HG03565 (cell line): ENCODE results near the gene TMEM120B.
"Not testable (repeated sequence)": the region's sequence is repeated elsewhere in the genome, so short reads cannot be mapped to it uniquely, and the experiment has no call there.

Experiments
- ATAC-seq: cut with Tn5 transposase; IDR thresholded peaks from one replicate; pipeline ENCODE4 v1.9.1; 2021; ENCODE audit warnings: mild to moderate bottlenecking, moderate library complexity; ENCODE audit not compliant: unreplicated experiment

TMEM120B gene

DNA sequence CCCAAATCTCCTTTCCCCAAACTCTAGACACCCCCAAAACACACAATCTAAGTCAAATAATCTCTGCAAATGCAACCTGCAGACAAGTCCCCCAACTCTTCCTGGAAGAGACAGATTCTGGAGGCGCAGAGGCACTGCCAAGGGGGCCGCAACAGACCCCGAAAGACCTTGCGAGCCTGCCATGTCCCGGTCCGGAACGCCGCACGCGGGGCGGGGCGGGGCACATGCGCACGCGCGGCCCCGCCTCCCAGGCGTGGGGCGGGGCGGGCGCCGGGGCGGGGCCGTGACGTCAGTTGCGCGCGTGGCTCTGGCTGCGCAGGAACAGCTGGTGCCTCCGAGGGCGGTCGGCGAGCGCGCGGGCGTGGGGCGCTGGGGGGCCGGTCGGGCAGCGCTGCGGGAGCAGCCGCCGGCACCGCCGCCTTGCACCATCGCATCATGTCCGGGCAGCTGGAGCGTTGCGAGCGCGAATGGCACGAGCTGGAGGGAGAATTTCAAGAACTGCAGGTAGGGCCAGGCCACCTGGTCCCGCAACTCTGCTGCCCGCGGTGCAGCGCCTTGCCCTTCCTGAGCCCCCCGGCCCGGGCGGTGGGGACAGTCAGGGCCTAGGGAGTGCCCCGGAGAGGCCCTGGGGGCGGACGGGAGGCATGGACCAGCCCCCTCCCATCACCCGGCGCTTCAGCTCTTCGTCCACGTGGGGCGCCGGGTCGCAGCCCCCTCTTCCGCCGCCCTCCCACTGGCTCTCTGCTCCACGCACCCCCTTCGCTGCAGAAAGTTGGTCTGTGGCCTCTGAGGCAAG, at the start of gene TMEM120B:
TSS of gene TMEM120B (plus strand) at position 292 of the 796 bp plus-strand sequence. CDS start at position 436, 144 bp downstream.
- ATAC-seq, result peak; percentile 69

DNA sequence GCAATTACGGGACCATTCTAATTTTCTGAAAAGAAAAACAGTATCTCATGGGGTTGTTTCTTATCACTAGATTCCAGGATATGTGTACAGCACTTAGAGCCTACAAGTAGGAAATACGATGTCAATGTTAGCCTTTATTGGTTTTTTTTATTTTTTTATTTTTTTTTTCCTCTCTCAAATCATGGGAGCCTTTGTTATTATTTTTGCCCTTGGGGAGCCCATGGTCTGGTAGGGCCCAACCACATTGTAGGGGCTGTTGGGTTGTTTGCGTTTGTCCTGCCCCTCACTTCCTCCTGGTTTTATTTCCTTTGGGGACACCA, 49.0 kb upstream of the TMEM120B start:
- ATAC-seq, result no peak

DNA sequence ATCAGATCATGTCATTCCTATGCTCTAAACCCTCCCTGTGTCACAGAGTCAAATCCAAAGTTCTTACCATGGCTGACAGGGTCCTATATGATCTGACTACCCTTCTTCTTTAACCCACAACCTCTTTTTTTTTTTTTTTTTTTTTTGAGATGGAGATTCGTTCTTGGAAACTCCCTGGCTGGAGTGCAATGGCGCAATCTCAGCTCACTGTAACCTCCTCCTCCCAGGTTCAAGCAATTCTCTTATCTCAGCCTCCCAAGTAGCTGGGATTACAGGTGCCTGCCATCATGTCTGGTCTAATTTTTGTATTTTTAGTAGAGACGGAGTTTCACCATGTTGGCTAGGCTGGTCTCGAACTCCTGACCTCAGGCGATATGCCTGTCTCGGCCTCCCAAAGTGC, 45.7 kb upstream of the TMEM120B start:
- not testable (repeated sequence) for ATAC-seq

DNA sequence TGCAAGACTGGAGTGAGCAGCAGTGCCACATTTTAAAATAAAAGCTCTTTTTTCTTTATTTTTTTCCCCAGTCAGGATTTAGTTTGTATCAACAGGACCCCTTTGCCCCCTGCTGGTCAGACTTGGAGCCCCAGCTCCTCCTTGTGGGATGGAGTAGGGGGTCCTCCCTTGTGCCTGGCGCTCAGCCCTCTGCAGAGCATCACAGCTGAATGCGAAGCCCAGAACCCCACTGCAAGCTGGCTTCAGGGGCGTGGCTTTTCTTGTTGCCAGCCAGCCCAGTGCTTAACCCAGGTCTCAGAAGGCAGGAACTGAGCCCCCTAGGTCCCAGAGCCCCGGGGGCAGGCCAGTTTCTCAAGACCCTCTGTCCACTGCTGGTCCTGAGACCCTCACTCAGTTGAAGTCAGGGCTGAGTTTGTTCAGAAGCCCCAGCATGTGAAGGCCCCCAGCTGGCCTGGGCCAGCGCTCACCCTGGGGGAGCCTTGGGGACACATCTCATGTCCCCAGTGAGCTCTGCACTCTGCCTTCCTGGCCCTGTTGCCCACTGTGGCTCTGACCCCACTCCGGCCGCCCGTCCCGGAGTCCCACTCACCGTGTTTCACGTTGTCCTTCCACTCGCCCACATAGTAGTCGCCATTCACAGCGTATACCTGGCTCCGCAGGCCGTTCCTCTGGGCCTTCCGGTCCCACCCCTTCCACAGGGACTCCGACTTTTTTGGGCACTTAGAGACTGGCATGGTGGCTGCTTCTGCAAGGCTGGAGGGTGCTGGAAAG, 43.6 kb upstream of the TMEM120B start:
- no peak for ATAC-seq

DNA sequence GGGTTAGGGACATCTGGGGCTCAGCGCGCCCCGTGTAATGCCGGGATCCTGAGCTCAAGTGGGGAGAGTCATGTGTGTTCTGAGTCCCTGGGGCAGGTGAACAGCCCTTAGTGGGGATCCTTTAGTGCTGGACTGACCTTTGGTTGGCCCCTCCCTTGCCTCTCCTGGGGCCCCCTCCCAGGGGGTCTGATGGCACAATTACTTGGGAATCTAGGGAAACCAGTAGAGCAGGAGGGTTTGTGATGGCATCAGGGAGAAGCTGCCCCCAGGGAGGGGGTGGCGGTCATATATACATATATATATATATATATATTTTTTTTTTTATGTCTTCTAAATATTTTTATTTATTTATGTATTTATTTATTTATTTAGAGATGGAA, 43.0 kb upstream of the TMEM120B start, which contains the start of gene MORN3:
TSS of gene MORN3 (minus strand) at position 134 of the 380 bp plus-strand sequence. CDS start 171 bp downstream, outside the sequence.
- ATAC-seq, result no peak

DNA sequence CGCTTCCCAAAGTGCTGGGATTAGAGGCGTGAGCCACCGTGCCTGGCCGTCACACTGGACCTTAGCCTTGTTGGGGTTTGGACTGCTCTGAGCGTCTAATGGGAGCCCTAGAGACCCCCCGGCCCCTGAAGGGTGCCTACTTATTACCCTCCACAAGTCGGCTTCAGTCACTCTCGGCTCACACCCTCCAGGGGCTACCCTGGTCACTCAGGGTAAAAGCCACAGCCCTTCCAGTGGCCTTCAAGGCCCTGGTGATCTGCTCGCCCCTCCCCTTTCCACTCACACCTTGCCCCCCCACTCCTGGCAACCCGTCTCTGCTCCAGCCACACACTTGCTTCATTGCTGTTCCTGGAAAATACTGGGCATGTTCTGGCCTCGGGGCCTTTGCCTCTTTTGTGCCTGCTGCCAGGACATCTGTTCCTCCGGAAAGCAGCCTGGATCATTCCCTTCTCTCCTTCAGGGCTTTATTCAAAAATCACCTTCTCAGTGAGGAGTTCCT, 39.5 kb upstream of the TMEM120B start:
- ATAC-seq, result no peak

DNA sequence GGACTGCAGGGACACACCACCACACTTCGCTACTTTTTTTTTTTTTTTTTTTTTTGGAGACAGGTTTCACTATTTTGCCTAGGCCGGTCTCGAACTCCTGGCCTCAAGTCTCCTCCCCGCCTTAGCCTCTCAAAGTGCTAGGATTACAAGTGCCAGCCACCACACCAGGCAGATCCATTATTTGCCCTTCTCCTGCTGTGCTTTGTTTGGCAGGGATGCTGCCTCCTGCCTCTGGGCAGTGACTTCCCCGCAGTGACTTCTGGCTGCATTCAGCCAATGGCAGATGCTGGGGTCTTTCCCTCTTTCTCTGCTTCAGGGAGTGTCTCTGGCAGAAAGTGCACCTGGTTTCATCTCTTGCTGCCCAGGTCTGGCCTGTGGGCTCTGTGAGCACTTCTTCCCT, 36.4 kb upstream of the TMEM120B start:
- ATAC-seq, result no peak

DNA sequence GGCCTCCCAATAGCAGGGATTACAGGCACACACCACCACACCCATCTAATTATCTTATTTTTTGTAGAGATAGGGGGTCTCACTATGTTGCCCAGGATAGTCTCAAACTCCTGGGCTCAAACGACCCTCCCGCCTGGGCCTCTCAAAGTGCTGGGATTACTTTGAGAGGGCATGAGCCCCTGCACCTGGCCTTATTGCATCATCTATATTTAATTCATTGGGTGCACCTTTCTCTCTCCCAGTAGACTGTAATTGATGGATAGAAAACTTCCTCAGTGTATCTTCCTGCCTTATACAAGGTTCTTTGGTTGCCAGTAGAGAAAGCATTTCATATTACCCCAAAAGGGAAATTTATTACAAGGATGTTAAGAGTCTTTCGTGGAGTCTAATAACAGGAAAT, 34.2 kb upstream of the TMEM120B start:
- ATAC-seq, result no peak

DNA sequence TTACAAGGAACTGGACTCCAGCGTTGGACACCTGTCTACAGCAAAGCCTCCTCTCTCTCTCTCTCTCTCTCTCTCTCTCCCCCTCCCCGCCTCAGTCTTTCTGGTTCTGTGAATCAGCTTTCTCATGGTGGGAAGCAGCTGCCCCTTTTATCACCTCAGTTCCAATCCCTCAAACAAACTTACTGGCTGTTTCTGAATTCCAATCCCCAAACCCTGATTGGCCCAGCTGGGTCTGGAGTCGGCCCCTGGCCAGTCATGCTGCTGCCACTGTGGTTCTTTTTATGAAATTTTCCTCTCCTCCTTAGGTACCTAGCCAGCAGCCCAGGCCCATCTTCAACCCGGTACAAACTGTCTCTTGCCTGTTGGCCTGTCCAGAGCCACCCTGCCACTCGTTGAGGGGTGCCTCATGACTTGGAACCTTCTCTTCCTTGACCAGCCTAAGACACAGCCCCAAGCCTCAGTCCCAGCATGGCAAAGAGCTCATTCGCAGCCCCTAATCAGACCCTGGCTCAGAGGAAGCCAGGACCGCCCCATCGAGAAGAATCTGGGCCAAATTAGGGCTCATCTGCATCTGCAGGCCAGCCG, 33.7 kb upstream of the TMEM120B start:
- ATAC-seq, result no peak

DNA sequence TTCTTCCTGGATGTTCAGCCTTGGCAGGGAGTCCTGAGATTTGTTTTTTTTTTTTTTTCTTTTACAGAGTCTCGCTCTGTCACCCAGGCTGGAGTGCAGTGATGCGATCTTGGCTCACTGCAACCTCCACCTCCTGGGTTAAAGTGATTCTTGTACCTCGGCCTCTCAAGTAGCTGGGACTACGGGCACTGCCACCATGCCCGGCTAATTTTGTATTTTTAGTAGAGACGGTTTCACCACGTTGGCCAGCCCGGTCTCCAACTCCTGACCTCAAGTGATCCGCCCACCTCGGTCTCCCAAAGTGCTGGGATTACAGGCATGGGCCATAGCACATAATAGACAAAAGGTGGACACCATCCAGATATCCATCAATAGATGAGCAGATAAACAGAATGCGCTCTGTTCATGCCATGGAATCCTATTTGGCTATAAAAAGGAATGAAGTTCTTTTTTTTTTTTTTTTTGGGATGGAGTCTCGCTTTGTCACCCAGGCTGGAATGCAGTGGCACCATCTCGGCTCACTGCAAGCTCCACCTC, 32.8 kb upstream of the TMEM120B start:
- not testable (repeated sequence) for ATAC-seq

DNA sequence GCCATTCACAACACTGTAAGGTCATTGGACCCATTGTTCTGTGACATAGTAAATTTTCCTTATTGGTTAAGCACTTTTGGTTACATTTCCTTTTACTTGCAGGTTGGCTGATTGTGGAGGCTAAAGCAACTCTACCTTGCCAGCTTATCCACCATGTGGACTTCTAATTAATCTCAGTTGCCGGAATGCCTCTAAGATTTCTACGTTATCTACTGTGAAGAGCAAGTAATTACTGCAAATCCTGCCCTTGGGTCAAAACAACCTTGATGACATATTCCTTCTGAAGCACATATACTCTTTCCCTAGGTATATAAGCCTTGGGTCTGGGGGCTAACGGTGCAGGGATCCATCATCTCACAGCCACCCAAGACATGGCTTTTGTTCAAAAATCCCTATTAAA, 23.6 kb upstream of the TMEM120B start:
- no peak for ATAC-seq

DNA sequence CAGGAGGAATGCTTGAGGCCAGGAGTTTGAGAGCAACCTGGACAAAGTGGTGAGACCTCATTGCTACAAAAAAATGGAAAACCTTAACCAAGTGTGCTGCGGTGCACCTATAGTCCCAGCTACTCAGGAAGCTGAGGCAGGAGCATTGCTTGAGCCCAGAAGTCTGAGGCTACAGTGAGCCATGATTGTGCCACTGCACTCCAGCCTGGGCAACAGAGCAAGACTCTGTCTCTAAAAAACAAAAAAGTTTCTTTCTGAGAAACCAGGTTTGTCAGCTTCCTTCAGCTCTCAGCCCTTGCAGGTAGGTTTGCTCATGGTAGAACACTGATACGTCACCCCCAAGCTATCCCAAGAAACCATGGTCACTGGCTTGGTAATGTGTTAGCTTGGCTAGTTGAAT, 23.1 kb upstream of the TMEM120B start:
- ATAC-seq, result no peak

DNA sequence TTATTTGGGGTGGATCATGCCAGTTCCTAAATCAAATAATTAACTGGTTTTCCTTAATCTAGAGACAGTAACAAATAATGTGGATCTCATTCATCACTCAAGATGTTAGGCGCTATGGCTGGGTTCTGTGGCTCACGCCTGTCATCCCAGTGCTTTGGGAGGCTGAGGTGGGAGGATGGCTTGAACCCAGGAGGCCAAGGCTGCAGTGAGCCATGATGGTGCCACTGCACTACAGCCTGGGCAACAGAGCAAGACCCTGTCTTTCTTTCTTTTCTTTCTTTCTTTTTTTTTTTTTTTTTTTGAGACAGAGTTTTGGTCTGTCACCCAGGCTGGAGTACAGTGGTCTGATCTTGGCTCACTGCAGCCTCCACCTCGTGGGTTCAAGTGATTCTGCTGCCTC, 19.8 kb upstream of the TMEM120B start:
- ATAC-seq, result not testable (repeated sequence)

DNA sequence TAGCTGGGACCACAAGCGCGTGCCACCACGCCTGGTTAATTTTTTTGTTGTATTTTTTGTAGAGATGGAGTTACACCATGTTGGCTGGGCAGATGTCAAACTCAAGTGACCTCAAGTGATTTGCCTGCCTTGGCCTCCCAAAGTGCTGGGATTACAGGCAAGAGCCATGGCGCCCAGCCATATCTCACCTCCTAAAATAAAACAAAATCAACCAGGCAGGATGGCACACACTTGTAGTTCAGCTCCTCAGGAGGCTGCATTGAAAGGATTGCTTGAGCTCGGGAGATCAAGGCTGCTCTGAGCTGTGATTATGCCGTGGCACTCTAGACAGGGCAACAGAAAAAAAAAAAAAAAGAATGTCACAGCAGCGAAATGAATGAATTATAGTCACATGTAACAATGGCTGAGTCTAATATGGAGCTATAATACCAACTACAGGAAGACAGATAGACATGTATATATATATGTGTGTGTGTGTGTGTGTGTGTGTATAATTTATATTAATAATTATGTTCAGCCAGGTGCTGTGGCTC, 19.3 kb upstream of the TMEM120B start:
- ATAC-seq, result no peak

DNA sequence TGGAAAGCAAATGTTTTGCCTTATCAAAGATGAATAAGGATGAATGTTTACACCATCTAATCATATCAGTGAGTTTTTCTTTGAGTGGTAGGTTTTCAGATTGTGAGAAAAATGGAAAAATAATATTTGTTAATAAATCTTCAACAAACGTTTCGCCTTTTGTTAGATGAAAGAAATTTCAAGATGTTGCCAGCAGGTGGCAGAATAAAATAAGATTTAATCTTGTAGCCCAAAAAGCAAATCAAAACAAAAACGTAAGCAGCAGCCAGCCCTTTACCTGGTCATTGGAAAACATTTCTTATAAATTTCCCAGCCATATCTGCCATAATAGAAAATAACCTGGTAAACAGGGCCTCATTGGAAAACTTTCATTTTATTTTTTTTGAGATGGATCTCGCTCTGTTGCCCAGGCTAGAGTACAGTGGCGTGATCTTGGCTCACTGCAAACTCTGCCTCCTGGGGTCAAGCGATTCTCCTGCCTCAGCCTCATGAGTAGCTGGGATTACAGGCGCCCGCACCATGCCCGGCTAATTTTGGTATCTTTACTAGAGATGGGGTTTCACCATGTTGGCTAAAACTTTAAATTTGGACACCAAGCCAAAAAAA, 15.4 kb upstream of the TMEM120B start:
- no peak for ATAC-seq

DNA sequence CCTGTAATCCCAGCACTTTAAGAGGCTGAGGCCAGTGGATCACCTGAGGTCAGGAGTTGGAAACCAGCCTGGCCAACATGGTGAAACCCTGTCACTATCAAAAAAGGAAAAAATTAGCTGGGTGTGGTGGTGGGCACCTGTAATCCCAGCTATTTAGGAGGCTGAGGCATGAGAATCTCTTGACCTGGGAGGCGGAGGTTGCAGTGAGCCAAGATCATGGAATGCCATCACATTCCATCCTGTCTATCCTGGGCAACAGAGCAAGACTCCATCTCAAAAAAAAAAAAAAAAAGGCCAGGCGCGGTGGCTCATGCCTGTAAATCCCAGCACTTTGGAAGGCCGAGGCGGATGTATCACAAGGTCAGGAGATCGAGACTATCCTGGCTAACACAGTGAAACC, 14.7 kb upstream of the TMEM120B start:
- ATAC-seq, result not testable (repeated sequence)

DNA sequence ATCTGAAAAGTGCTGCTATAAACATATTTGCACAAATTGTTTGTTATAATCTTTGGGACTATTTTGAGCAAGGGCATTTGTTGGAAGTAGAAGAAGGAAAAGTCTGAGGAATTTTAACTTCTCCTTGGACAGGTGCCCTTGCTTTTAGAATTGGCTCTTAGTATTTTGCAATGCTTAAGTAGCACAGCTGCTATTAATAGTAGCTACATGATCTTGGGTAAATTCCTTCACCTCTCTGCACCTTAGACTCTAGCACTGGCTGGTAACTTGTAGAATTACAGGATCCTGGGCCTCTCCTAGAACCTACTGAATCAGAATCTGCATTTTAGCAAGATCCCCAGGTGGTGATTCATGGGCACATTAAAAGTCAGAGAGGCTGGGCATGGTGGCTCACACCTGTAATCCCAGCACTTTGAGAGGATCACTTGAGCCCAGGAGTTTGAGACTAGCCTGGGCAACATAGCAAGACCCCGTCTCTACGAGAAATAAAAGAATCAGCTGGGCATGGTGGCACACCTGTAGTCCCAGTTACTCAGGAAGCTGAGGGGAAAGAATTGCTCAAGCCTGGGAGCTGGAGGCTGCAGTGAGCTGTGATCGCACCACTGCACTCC, 10.8 kb upstream of the TMEM120B start:
- ATAC-seq, result no peak

DNA sequence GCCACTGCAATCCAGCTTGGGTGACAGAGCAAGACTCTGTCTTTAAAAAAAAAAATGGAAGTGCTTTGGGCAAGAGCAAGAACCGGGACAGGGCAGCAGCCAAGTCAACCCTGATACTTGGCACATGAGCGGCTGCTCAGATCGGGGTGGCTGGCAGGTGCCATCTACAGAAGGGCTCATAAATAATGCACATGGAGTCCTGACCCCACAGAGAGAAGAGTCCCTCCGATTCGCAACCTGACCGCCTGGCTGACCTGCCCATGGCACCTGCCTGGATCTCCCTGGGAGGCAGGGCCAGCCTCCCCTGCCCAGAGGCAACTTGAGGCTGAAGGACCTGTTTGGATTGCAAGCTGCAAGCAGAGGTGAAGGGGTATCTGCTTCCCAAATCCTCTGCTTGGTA, 9.6 kb upstream of the TMEM120B start:
- ATAC-seq, result no peak

DNA sequence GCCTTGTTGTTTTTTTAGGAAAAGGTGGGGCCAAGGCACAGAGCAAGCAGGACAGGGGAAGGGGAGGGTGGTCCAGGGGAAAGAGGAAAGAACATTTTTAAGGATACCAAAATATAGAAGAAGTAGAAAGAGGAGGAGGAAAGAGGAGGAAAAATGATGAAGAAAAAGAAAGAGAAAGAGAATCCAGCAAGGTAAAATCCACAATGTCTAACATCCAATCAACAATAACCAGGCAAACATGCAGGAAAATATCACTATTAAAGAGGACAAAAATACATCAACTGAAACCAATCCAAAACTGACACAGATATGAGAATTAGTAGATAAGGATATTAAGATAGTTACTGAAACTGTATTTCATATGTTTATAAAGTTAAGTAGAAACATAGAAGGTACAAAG, 7.0 kb upstream of the TMEM120B start:
- ATAC-seq, result no peak

DNA sequence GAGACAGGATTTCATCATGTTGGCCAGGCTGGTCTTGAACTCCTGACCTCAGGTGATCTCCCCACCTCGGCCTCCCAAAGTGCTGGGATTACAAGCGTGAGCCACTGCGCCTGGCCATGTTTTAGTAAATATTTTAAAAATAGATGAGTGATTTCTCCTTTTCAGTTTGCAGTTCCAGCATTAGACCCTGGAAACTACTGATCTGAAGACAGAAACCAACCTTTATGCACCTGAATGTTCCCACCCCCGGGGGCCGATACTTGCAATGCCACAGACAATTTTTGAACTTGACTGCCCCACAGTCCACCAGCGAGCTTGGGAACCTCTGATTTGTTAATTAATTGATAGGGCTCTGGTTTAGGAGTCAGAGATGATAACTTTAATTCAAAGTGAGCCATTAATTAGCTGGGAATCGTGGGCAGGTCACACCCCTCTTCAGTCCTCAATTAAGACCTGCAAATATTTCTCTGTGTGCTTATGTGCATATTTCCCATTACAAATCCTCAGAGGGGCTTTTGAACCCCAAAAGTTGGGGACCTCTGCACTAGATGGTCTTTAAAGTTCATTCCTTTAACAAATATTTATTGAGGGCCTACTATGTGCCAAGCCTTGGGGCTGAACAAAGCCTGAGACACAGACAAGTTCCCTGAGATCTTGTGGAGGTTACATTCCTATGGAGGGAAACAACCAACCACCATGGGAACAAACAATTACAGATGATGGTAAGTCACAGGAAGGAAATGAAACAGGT, 4.1 kb upstream of the TMEM120B start:
- no peak for ATAC-seq
